ENCODE results near the gene HMBS.
"Not testable (repeated sequence)": the region's sequence is repeated elsewhere in the genome, so short reads cannot be mapped to it uniquely, and the experiment has no call there.

The HMBS gene

GRCh38 chr11:119100994-119101758, 16.5 kb downstream of the HMBS start:
- no peak for DNase-seq (ENCODE audit: low read depth)

GRCh38 chr11:119101759-119102423, 17.2 kb downstream of the HMBS start, which contains the start of gene DPAGT1:
DPAGT1 (minus strand) TSS chr11:119101853; CDS start chr11:119101655, 198 bp downstream.
- DNase-seq (ENCODE audit: low read depth): peak; percentile 78

- not testable (repeated sequence) for DNase-seq (ENCODE audit: low read depth)
Observed at GRCh38 chr11:119103161-119103664, 18.5 kb downstream of the HMBS start.

GRCh38 chr11:119103793-119104192, 19.1 kb downstream of the HMBS start:
- no peak for DNase-seq (ENCODE audit: low read depth)

- DNase-seq (ENCODE audit: low read depth): peak; percentile 84
Observed at GRCh38 chr11:119106564-119107537, 22.2 kb downstream of the HMBS start, which contains the start of gene C2CD2L. C2CD2L (plus strand) TSS chr11:119107344; CDS start chr11:119107742, 398 bp downstream.

GRCh38 chr11:119107538-119108145, 23.0 kb downstream of the HMBS start:
- DNase-seq (ENCODE audit: low read depth): no peak

GRCh38 chr11:119108146-119108856, 23.6 kb downstream of the HMBS start:
- DNase-seq (ENCODE audit: low read depth): no peak

- DNase-seq (ENCODE audit: low read depth): no peak
Observed at GRCh38 chr11:119108857-119109221, 24.2 kb downstream of the HMBS start.

GRCh38 chr11:119109843-119110242, 25.2 kb downstream of the HMBS start:
- DNase-seq (ENCODE audit: low read depth): no peak

GRCh38 chr11:119110439-119110838, 25.8 kb downstream of the HMBS start:
- DNase-seq (ENCODE audit: low read depth): no peak

GRCh38 chr11:119111361-119111925, 26.8 kb downstream of the HMBS start:
- no peak for DNase-seq (ENCODE audit: low read depth)

- no peak for DNase-seq (ENCODE audit: low read depth)
Observed at GRCh38 chr11:119112314-119113020, 27.8 kb downstream of the HMBS start.

GRCh38 chr11:119113716-119114115, 29.0 kb downstream of the HMBS start:
- DNase-seq (ENCODE audit: low read depth): no peak

- DNase-seq (ENCODE audit: low read depth): no peak
Observed at GRCh38 chr11:119114351-119114750, 29.7 kb downstream of the HMBS start.

- no peak for DNase-seq (ENCODE audit: low read depth)
Observed at GRCh38 chr11:119115484-119116234, 31.0 kb downstream of the HMBS start.

GRCh38 chr11:119116235-119116594, 31.5 kb downstream of the HMBS start:
- DNase-seq (ENCODE audit: low read depth): no peak

GRCh38 chr11:119116601-119117000, 31.9 kb downstream of the HMBS start:
- DNase-seq (ENCODE audit: low read depth): no peak

- no peak for DNase-seq (ENCODE audit: low read depth)
Observed at GRCh38 chr11:119117004-119117706, 32.5 kb downstream of the HMBS start.

Data from T follicular helper cell (primary cell).